Astrocyte (in vitro differentiated cells and primary cell): Measurements from ENCODE around the gene IMMP2L. TPM values are rescaled to one million over a fixed set of nuclear protein-coding genes. Genes with fewer than 3 reads are reported as not detected.

Source experiments
- DNase-seq: peaks from one replicate; pipeline ENCODE4 v3.0.0-alpha.2; 2010; ENCODE audit warnings: low read depth
- FAIRE-seq: peaks from 2 replicates; lab custom pipeline; 2011; peaks lifted over from hg19 to GRCh38; lab: Jason Lieb, UNC
- H2AFZ ChIP-seq: 2 replicates; pipeline ENCODE4 v1.6.0; 2012; ENCODE audit warnings: low read depth, low read length, inconsistent platforms
- H3K27ac ChIP-seq: 2 replicates; pipeline ENCODE4 v1.5.1; 2011; ENCODE audit warnings: low read depth, low read length, inconsistent platforms
- H3K27me3 ChIP-seq: 2 replicates; pipeline ENCODE4 v1.6.0; 2011; ENCODE audit warnings: low read length, inconsistent platforms; ENCODE audit not compliant: insufficient read depth
- H3K36me3 ChIP-seq: 2 replicates; pipeline ENCODE4 v1.5.1; 2011; ENCODE audit warnings: low read length, inconsistent platforms; ENCODE audit not compliant: insufficient read depth
- H3K4me1 ChIP-seq: 2 replicates; pipeline ENCODE4 v1.5.1; 2011; ENCODE audit warnings: low read length, inconsistent platforms; ENCODE audit not compliant: insufficient read depth
- H3K4me2 ChIP-seq: 2 replicates; pipeline ENCODE4 v1.6.0; 2012; ENCODE audit warnings: low read length, inconsistent platforms
- H3K4me3 ChIP-seq: 2 replicates; pipeline ENCODE4 v1.5.1; 2011; ENCODE audit warnings: low read depth, mild to moderate bottlenecking, low read length, inconsistent platforms; ENCODE audit not compliant: insufficient read depth
- H3K79me2 ChIP-seq: 2 replicates; pipeline ENCODE4 v1.6.0; 2012; ENCODE audit warnings: mild to moderate bottlenecking, low read length, inconsistent platforms; ENCODE audit not compliant: insufficient read depth
- H3K9ac ChIP-seq: 2 replicates; pipeline ENCODE4 v1.6.0; 2012; ENCODE audit warnings: mild to moderate bottlenecking, low read length, inconsistent platforms
- H3K9me3 ChIP-seq: 2 replicates; pipeline ENCODE4 v1.5.1; 2012; ENCODE audit warnings: low read depth, mild to moderate bottlenecking, low read length, inconsistent platforms; ENCODE audit not compliant: insufficient read depth
- H4K20me1 ChIP-seq: 2 replicates; pipeline ENCODE4 v1.6.0; 2012; ENCODE audit warnings: low read length, inconsistent platforms; ENCODE audit not compliant: insufficient read depth
- H3K27ac Mint-ChIP-seq: one replicate; pipeline ENCODE4 v1.8.0; 2021; ENCODE audit warnings: mild to moderate bottlenecking, mixed read lengths; ENCODE audit not compliant: unreplicated experiment
- H3K27me3 Mint-ChIP-seq: one replicate; pipeline ENCODE4 v1.8.0; 2021; ENCODE audit warnings: low read depth, mixed read lengths; ENCODE audit not compliant: unreplicated experiment
- H3K36me3 Mint-ChIP-seq: one replicate; pipeline ENCODE4 v1.8.0; 2021; ENCODE audit warnings: low read depth, mixed read lengths; ENCODE audit not compliant: unreplicated experiment
- H3K4me1 Mint-ChIP-seq: one replicate; pipeline ENCODE4 v1.8.0; 2021; ENCODE audit warnings: low read depth, mixed read lengths; ENCODE audit not compliant: unreplicated experiment
- H3K4me3 Mint-ChIP-seq: one replicate; pipeline ENCODE4 v1.8.0; 2021; ENCODE audit warnings: mild to moderate bottlenecking, moderate library complexity, mixed read lengths; ENCODE audit not compliant: unreplicated experiment
- H3K9me3 Mint-ChIP-seq: one replicate; pipeline ENCODE4 v1.8.0; 2021; ENCODE audit warnings: mild to moderate bottlenecking, mixed read lengths; ENCODE audit not compliant: unreplicated experiment
- EZH2 ChIP-seq: IDR thresholded peaks from 2 replicates; pipeline ENCODE4 v1.6.1; 2012; ENCODE audit warnings: mild to moderate bottlenecking, low read length, inconsistent platforms; ENCODE audit not compliant: insufficient read depth
- total RNA-seq: library from RNA; stranded (reverse); gene quantifications from 2 replicates; pipeline ENCODE4 v1.2.1, GENCODE V29; 2021
- TF ChIP-seq, protein P1 (sequence below): IDR thresholded peaks from 2 replicates; pipeline ENCODE4 v1.5.1; 2011; ENCODE audit warnings: low read depth, mild to moderate bottlenecking, inconsistent platforms, low read length, moderate library complexity; ENCODE audit not compliant: insufficient read depth

Gene IMMP2L
- total RNA-seq, 1 donor from 2014 or later = 13.8 TPM

DNA sequence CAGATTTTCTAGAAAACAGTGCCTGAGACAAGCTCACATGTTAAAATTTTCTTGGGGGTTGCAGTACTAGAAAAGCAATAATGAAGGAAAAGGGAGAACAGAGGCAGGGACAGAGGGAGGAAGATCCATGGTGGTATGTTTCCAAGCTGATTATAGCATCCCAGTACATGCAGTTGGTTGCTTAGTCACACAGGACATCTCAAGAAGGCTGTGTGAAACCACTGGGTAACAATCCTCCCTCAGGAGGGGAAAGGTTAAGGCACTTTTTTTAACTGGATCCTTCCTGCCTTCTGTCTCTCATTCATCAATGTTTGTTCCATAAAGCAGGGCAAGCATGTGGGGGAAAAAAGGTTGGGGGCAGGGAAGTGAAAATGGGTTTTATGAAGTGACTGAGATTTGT is 6.1 kb upstream of the IMMP2L start:
- no peaks in the 10 kb centered on the region for H3K4me1 Mint-ChIP-seq
- Histone ChIP-seq H3K27me3 (no peaks in the 10 kb centered on the region), H3K4me3 (no peak overlapping the region), H3K9ac (no peak overlapping the region), H3K79me2 (no peaks in the 10 kb centered on the region), H3K9me3 (no peaks in the 10 kb centered on the region), H3K4me2 (no peak overlapping the region), H4K20me1 (no peaks in the 10 kb centered on the region), H2AFZ (no peak overlapping the region), H3K27ac (no peak overlapping the region), H3K4me1 (no peaks in the 10 kb centered on the region), H3K36me3 (no peaks in the 10 kb centered on the region)
- H3K27me3 Mint-ChIP-seq = no peaks in the 10 kb centered on the region
- H3K9me3 Mint-ChIP-seq = peaks cover 14% of the 10 kb centered on the region
- no peak overlapping the region for H3K27ac Mint-ChIP-seq
- DNase-seq = no peak
- no peak for FAIRE-seq
- no peak overlapping the region for H3K4me3 Mint-ChIP-seq
- no peak for TF ChIP-seq EZH2
- TF ChIP-seq, protein P1, sequence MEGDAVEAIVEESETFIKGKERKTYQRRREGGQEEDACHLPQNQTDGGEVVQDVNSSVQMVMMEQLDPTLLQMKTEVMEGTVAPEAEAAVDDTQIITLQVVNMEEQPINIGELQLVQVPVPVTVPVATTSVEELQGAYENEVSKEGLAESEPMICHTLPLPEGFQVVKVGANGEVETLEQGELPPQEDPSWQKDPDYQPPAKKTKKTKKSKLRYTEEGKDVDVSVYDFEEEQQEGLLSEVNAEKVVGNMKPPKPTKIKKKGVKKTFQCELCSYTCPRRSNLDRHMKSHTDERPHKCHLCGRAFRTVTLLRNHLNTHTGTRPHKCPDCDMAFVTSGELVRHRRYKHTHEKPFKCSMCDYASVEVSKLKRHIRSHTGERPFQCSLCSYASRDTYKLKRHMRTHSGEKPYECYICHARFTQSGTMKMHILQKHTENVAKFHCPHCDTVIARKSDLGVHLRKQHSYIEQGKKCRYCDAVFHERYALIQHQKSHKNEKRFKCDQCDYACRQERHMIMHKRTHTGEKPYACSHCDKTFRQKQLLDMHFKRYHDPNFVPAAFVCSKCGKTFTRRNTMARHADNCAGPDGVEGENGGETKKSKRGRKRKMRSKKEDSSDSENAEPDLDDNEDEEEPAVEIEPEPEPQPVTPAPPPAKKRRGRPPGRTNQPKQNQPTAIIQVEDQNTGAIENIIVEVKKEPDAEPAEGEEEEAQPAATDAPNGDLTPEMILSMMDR = no peak
- H3K36me3 Mint-ChIP-seq = no peaks in the 10 kb centered on the region

- no peaks in the 10 kb centered on the region for H3K9me3 Mint-ChIP-seq
- Histone ChIP-seq H3K36me3 (no peaks in the 10 kb centered on the region), H3K4me1 (peaks cover 10% of the 10 kb centered on the region), H4K20me1 (no peaks in the 10 kb centered on the region), H3K9me3 (no peaks in the 10 kb centered on the region), H3K79me2 (no peaks in the 10 kb centered on the region), H3K27me3 (no peaks in the 10 kb centered on the region), H3K4me3 (no peak overlapping the region), H2AFZ (no peak overlapping the region), H3K9ac (no peak overlapping the region), H3K27ac (no peak overlapping the region), H3K4me2 (no peak overlapping the region)
- no peaks in the 10 kb centered on the region for H3K27me3 Mint-ChIP-seq
- H3K4me3 Mint-ChIP-seq = no peak overlapping the region
- TF ChIP-seq, protein P1 = no peak
- no peak for TF ChIP-seq EZH2
- no peak overlapping the region for H3K27ac Mint-ChIP-seq
- FAIRE-seq = no peak
- no peak for DNase-seq
- no peaks in the 10 kb centered on the region for H3K36me3 Mint-ChIP-seq
- H3K4me1 Mint-ChIP-seq = peaks cover 8% of the 10 kb centered on the region
Measured at GRCh38 chr7:111564078-111564477, 1.8 kb upstream of the IMMP2L start.

GRCh38 chr7:111561654-111561903 is 713 bp downstream of the IMMP2L start:
- H3K4me2 ChIP-seq = peak overlapping the region; percentile 85
- peak overlapping the region; percentile 70 for H3K4me3 ChIP-seq
- H3K27me3 ChIP-seq = no peaks in the 10 kb centered on the region
- peak overlapping the region; percentile 82 for H3K27ac Mint-ChIP-seq
- TF ChIP-seq EZH2 = no peak
- TF ChIP-seq, protein P1 = no peak
- H3K79me2 ChIP-seq = no peaks in the 10 kb centered on the region
- peak overlapping the region; percentile 84 for H2AFZ ChIP-seq
- no peaks in the 10 kb centered on the region for H4K20me1 ChIP-seq
- no peaks in the 10 kb centered on the region for H3K36me3 Mint-ChIP-seq
- H3K9ac ChIP-seq = peak overlapping the region; percentile 86
- H3K4me3 Mint-ChIP-seq = peak overlapping the region; percentile 86
- H3K27ac ChIP-seq = no peak overlapping the region
- peaks cover 8% of the 10 kb centered on the region for H3K4me1 Mint-ChIP-seq
- no peak for DNase-seq
- no peaks in the 10 kb centered on the region for H3K9me3 ChIP-seq
- no peaks in the 10 kb centered on the region for H3K9me3 Mint-ChIP-seq
- peaks cover 10% of the 10 kb centered on the region for H3K4me1 ChIP-seq
- H3K27me3 Mint-ChIP-seq = no peaks in the 10 kb centered on the region
- FAIRE-seq = no peak
- H3K36me3 ChIP-seq = no peaks in the 10 kb centered on the region
